HUES48 (cell line): Measurements from ENCODE around the gene TEKT3.

ENCODE experiments used
- H3K27ac ChIP-seq: one replicate; pipeline ENCODE4 v1.7.0; 2013; ENCODE audit warnings: low read depth, low read length, inconsistent platforms
- H3K27me3 ChIP-seq: 2 replicates; pipeline ENCODE4 v1.6.1; 2013; ENCODE audit warnings: mild to moderate bottlenecking, low read length; ENCODE audit not compliant: control insufficient read depth, insufficient read depth
- H3K36me3 ChIP-seq: 2 replicates; pipeline ENCODE4 v1.6.1; 2013; ENCODE audit warnings: low read length; ENCODE audit not compliant: control insufficient read depth, insufficient read depth
- H3K4me1 ChIP-seq: 2 replicates; pipeline ENCODE4 v1.6.1; 2013; ENCODE audit warnings: mild to moderate bottlenecking, low read length; ENCODE audit not compliant: control insufficient read depth, insufficient read depth
- H3K4me3 ChIP-seq: 2 replicates; pipeline ENCODE4 v1.5.1; 2013; ENCODE audit warnings: mild to moderate bottlenecking, low read depth, low read length
- H3K9ac ChIP-seq: 2 replicates; pipeline ENCODE4 v1.6.1; 2013; ENCODE audit warnings: mild to moderate bottlenecking, low read depth, low read length, moderate library complexity
- H3K9me3 ChIP-seq: 2 replicates; pipeline ENCODE4 v1.6.1; 2013; ENCODE audit warnings: low read length; ENCODE audit not compliant: control insufficient read depth, insufficient read depth

TEKT3 gene

DNA sequence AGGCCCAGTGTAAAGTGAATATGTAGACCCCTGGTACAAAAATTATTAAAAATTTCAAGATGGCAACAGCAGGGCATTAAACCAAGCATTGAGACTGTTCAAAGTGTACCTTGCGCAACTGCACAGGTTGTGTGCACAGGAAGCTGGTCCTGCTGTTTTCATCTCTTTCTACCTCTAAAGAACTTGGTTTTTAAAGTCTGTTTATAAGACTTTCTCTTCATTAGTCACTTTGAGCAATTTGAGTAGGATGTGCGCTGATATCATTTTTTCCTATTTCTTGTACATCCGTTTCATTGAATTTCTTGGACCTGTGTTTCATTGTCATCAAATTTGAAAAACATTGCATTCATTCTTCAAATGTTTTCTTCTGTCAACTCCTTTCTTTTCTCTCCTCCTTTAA lies 59.5 kb downstream of the TEKT3 start:
- no peak overlapping the region for H3K4me3 ChIP-seq
- peaks cover 10% of the 10 kb centered on the region for H3K4me1 ChIP-seq
- H3K27ac ChIP-seq = no peak overlapping the region
- no peak overlapping the region for H3K9ac ChIP-seq
- no peaks in the 10 kb centered on the region for H3K27me3 ChIP-seq
- no peaks in the 10 kb centered on the region for H3K36me3 ChIP-seq
- H3K9me3 ChIP-seq = no peaks in the 10 kb centered on the region

GRCh38 chr17:15278924-15279477 lies 62.4 kb downstream of the TEKT3 start:
- Histone ChIP-seq H3K9ac (no peak overlapping the region), H3K9me3 (peaks cover under 1% of the 10 kb centered on the region; the same call in 1 of the 2 replicates), H3K4me3 (no peak overlapping the region), H3K36me3 (no peaks in the 10 kb centered on the region), H3K27ac (no peak overlapping the region), H3K27me3 (no peaks in the 10 kb centered on the region), H3K4me1 (peaks cover 10% of the 10 kb centered on the region)

DNA sequence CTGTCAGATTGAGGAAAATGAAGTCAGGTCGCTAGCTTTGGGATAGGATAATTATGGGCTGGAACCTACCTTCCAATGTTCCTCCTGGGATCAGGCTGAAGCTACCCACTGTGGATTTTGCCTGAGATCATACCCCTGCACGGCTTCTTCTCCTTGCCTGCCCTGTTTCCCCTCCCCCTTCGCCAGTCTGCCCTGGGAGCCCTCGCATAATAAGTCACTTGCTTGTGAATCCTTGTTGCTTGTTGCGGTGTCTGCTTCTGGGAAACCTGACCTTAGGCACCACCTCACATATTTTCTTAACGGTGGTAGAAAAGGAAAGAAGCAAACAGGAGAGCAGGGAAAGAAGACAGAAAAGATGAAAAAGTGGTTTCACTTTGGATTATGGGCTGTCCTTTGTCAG lies 63.0 kb downstream of the TEKT3 start:
- no peak overlapping the region for H3K27ac ChIP-seq
- H3K27me3 ChIP-seq = no peaks in the 10 kb centered on the region
- H3K4me3 ChIP-seq = no peak overlapping the region
- H3K4me1 ChIP-seq = peaks cover 10% of the 10 kb centered on the region
- H3K9me3 ChIP-seq = peaks cover 3% of the 10 kb centered on the region; the same call in 1 of the 2 replicates
- no peak overlapping the region for H3K9ac ChIP-seq
- H3K36me3 ChIP-seq = no peaks in the 10 kb centered on the region

- Histone ChIP-seq H3K9me3 (peaks cover 3% of the 10 kb centered on the region; the same call in 1 of the 2 replicates), H3K27ac (no peak overlapping the region), H3K9ac (no peak overlapping the region), H3K4me1 (peaks cover 9% of the 10 kb centered on the region), H3K36me3 (no peaks in the 10 kb centered on the region), H3K4me3 (no peak overlapping the region), H3K27me3 (peaks cover 5% of the 10 kb centered on the region; the same call in 1 of the 2 replicates)
These were observed 67.4 kb downstream of the TEKT3 start for GRCh38 chr17:15274017-15274416.

DNA sequence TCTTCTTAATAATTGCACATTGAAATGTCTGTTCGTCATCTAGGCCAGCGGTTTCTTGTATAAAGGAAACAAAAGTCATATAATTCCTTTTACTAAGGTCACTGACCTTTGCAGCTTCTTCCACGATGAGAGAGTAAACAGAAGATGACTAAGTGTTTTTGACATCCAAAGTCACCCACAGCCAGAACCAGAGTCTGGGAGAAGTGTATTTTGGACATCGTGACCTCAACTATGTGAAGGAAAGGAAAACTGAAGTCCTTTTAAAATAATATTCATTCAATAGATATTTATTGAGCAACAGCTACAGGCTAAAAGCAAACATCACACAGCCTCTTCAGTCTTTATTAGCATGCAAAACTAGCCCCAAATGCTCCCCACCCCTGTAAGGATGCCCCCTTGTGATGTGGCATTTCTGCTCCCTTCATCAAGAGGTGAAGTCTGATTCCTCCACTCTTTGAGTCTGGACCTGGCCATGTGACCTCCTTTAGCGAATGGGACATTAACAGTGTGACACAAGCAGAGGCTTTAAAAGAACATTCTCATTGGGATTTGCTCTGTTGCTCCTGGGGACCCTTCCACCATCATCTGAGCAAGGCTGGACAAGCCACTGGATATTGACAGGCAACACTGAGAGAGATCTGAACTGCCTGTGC lies 68.1 kb downstream of the TEKT3 start:
- peaks cover 9% of the 10 kb centered on the region; the same call in 1 of the 2 replicates for H3K27me3 ChIP-seq
- H3K4me3 ChIP-seq = no peak overlapping the region
- no peaks in the 10 kb centered on the region for H3K36me3 ChIP-seq
- H3K27ac ChIP-seq = no peak overlapping the region
- H3K9me3 ChIP-seq = peaks cover 3% of the 10 kb centered on the region; the same call in 1 of the 2 replicates
- H3K9ac ChIP-seq = no peak overlapping the region
- H3K4me1 ChIP-seq = peaks cover 1% of the 10 kb centered on the region

GRCh38 chr17:15271741-15272140 lies 69.7 kb downstream of the TEKT3 start:
- Histone ChIP-seq H3K9ac (no peak overlapping the region), H3K4me3 (no peak overlapping the region), H3K27me3 (peaks cover 19% of the 10 kb centered on the region; the same call in 1 of the 2 replicates), H3K9me3 (peaks cover 3% of the 10 kb centered on the region; the same call in 1 of the 2 replicates), H3K36me3 (no peaks in the 10 kb centered on the region), H3K27ac (no peak overlapping the region), H3K4me1 (no peaks in the 10 kb centered on the region)

GRCh38 chr17:15270628-15271381 lies 70.6 kb downstream of the TEKT3 start:
- H3K27me3 ChIP-seq = peaks cover 22% of the 10 kb centered on the region
- no peak overlapping the region for H3K4me3 ChIP-seq
- peaks cover 3% of the 10 kb centered on the region; the same call in 1 of the 2 replicates for H3K9me3 ChIP-seq
- no peak overlapping the region for H3K9ac ChIP-seq
- H3K36me3 ChIP-seq = no peaks in the 10 kb centered on the region
- no peaks in the 10 kb centered on the region for H3K4me1 ChIP-seq
- H3K27ac ChIP-seq = no peak overlapping the region

GRCh38 chr17:15269780-15270089 lies 71.7 kb downstream of the TEKT3 start:
- Histone ChIP-seq H3K9me3 (peaks cover 3% of the 10 kb centered on the region; the same call in 1 of the 2 replicates), H3K4me1 (no peaks in the 10 kb centered on the region), H3K27me3 (peaks cover 29% of the 10 kb centered on the region), H3K27ac (no peak overlapping the region), H3K4me3 (no peak overlapping the region), H3K9ac (no peak overlapping the region), H3K36me3 (no peaks in the 10 kb centered on the region)

DNA sequence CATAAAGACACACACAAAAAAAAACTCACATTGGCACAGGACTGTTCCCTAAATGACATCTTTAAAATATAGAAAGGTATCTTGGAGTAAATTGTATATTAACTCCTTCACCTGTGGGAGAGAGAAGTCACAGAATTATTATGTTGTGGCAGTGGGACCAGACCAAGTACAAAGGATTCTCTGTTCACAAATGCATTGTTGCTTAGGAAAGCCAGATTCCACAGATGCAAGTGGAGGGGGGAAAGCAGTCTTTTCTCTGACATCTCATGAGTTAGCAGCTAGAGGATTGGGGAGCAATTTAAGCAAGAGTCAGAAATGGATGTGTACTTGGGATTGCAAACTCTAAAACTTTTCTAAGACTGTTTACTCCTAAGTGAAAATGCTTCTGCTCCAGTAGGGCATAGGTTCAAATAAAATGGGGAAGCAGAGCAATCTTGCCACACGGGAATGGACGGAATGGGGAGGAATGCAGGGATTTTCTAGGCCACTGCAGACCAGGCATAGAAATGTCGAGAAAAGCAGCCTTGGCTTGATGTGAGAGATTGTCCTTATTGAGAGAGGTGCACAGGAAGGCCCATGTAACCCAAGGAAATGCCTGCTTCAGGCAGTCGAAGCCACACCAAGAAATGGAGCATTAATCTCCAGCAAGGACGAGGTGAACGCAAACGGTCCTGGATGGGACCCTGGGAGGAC lies 72.2 kb downstream of the TEKT3 start:
- Histone ChIP-seq H3K9ac (no peak overlapping the region), H3K27ac (no peak overlapping the region), H3K4me3 (no peak overlapping the region), H3K4me1 (no peaks in the 10 kb centered on the region), H3K27me3 (peaks cover 34% of the 10 kb centered on the region), H3K36me3 (no peaks in the 10 kb centered on the region), H3K9me3 (peaks cover 3% of the 10 kb centered on the region; the same call in 1 of the 2 replicates)

- Histone ChIP-seq H3K9me3 (no peaks in the 10 kb centered on the region), H3K9ac (no peak overlapping the region), H3K4me3 (no peak overlapping the region), H3K27ac (no peak overlapping the region), H3K36me3 (no peaks in the 10 kb centered on the region), H3K27me3 (peaks cover 42% of the 10 kb centered on the region), H3K4me1 (peaks cover 3% of the 10 kb centered on the region; the same call in 1 of the 2 replicates)
These were observed 72.9 kb downstream of the TEKT3 start for GRCh38 chr17:15268461-15268860.
